ENCODE results near the gene FBXO48.

DNA sequence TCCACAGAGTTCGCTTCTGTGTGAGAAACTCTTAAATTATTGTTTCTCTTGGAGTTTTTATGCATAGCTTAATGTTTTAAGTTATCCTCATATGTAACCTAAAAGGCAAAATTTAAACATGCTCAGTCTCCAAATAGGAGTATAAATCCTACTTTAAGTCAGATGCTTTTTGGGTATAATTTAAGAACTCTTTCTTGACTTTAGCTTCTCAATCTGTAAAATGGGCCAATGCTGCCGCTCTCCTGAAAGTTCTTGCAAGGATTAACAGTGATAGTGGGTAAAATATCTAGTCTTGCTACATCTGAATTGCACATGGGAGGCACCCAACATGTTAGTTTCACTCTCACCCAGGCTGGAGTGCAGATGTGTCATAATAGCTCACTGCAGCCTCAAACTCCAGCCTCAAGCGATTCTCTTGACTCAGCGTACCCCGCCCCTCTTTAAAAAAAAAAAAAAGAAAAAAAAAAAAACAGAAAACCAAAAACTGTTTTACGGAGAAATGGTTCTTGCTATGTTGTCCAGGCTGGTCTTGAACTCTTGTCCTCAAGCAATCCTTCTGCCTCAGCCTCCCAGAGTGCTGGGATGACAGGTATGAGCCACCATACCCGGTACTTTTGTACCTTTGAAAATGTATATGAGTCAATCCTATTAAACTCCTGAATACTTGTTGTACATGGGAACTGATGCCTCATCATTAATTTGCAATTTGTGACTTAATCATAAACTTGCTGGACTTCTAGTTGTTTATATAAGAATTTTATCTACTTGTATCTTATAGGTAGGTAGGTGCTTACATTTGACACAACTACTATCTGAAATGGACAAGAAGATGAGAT is 1.8 kb downstream of the FBXO48 start:
- no peak for TF ChIP-seq JUND (IDR thresholded peaks at IDR 0.05)
- TF ChIP-seq, protein P1, sequence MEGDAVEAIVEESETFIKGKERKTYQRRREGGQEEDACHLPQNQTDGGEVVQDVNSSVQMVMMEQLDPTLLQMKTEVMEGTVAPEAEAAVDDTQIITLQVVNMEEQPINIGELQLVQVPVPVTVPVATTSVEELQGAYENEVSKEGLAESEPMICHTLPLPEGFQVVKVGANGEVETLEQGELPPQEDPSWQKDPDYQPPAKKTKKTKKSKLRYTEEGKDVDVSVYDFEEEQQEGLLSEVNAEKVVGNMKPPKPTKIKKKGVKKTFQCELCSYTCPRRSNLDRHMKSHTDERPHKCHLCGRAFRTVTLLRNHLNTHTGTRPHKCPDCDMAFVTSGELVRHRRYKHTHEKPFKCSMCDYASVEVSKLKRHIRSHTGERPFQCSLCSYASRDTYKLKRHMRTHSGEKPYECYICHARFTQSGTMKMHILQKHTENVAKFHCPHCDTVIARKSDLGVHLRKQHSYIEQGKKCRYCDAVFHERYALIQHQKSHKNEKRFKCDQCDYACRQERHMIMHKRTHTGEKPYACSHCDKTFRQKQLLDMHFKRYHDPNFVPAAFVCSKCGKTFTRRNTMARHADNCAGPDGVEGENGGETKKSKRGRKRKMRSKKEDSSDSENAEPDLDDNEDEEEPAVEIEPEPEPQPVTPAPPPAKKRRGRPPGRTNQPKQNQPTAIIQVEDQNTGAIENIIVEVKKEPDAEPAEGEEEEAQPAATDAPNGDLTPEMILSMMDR (IDR thresholded peaks at IDR 0.05) = no peak

All from SK-N-SH (cell line).